HT1080 (cell line): ENCODE measurements around the gene COPG2. TPM values are rescaled to one million over a fixed set of nuclear protein-coding genes. Genes with fewer than 3 reads are reported as not detected.

Source experiments
- DNase-seq: peaks from one replicate; pipeline ENCODE4 v3.0.0-alpha.2; 2015; ENCODE audit warnings: low read depth
- total RNA-seq: library from RNA; depleted of rRNA; stranded (reverse); fragments of >200 nt; shearing (Covaris generic); gene quantifications from 2 replicates; pipeline ENCODE4 v1.2.3, GENCODE V29; 2014

Gene COPG2
- total RNA-seq, 1 experiment from 2014 or later, result 15.3 TPM

- DNase-seq, result no peak
Observed at GRCh38 chr7:130500463-130500862, 168.1 kb downstream of the COPG2 start.

DNA sequence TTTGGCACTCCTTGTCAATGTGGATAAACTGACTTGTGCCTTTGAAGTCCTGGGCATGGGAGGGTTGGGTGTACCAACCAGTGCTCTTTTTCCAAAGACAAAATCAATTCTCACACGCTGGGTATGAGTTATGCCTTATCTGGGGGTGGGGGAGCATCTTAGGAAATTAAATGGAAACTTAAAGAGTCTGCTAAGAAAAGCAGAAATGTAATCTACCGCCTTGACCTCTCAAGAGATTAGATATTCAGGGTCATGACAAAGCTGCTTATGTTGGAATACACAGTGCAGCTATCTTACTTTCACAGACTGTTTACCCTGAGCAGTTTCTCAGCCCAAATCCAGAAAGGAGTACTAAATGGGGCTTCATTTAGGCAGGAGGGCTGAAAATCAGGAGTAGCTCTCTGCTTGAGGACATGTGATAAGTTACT is 174.1 kb downstream of the COPG2 start:
- DNase-seq, result no peak

DNA sequence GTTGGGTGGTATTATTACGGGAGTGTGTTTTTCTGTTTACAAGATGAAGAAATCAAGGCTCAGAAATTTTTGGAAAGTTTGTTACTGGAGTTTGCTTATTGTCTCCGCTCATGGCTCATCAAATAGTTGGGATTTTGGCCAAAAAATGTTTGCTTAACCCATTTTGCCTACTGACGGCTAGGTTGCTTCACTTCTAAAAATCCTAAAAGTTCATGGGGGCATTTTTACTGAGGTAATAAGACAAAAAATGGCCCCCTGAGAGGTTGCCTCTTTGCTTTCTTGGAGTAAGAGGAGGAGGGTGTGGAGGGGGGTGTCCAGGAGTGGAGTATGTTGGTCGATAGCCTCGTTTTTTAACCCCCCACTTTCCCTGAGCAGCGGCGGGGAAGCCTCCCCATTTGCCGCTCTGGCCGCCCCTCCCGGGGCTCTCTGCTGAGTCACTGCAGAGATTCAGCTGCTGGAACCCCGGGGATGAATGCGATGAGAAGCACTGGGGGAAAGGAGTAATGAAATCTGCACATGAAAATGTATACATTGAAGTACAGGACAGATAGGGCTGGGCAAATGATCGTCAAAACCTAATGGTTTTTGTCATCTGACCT is 175.2 kb downstream of the COPG2 start:
- no peak for DNase-seq

DNA sequence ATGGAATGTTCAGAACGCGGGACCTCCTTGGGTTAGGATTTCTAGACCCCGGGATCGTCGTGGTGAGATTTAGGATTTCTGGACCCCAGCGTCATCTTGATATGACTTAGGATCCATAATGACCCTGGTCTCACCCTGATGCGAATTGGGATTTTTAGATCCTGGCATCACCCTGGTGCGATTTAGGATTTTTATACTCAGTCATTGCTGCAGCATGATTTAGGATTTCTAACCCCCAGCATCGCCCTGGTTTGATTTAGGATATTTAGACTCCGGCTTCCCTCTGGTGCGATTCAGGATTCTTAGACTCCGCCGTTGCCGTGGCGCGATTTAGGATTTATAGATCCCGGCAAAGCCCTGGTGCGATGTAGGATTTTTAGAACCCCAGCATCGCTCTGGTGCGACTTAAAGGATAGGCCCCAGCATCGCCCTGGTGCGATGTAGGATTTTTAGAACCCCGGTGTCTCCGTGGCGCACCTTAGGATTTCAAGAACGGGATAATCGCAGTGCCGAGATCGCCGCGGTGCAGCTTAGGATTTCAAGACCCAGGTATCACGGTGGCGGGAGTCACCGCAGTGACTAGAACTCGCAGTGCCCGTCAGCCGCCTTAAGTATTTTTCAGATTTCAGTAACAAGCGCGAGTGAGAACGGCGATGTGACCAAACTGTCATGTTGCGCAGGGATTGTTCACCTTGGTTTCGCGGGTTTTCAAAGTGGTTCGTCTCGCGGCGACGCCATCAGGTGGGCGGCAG is 175.8 kb downstream of the COPG2 start:
- DNase-seq, result no peak

DNA sequence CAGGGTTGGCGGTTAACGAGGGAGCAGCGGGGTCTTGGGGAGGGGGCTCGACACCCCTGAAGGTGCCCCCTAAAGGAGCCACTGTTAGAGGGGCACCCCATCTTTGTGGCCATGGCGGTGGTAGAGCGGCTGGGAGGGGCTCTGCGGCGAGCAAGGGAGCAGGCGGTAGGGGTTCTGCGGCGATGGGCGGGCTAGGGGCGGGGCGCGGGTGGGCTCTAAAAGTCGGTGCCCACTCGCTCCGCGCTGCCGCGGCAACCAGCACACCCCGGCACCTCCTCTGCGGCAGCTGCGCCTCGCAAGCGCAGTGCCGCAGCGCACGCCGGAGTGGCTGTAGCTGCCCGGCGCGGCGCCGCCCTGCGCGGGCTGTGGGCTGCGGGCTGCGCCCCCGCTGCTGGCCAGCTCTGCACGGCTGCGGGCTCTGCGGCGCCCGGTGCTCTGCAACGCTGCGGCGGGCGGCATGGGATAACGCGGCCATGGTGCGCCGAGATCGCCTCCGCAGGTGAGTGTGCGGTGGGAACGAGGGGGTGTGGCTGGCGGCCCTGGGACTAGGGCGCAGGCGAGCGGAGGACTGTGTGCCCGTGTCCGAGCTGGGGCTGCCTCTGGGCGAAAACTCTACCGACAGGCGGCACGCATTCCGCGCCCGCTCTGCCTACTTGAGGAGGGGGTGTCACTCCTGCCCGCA is 176.6 kb downstream of the COPG2 start, which contains the start of gene MEST:
Gene MEST, plus strand, starts transcription at position 245 of the 682 bp plus-strand sequence. Its CDS starts 229 bp downstream, at position 474.
- no peak for DNase-seq

DNA sequence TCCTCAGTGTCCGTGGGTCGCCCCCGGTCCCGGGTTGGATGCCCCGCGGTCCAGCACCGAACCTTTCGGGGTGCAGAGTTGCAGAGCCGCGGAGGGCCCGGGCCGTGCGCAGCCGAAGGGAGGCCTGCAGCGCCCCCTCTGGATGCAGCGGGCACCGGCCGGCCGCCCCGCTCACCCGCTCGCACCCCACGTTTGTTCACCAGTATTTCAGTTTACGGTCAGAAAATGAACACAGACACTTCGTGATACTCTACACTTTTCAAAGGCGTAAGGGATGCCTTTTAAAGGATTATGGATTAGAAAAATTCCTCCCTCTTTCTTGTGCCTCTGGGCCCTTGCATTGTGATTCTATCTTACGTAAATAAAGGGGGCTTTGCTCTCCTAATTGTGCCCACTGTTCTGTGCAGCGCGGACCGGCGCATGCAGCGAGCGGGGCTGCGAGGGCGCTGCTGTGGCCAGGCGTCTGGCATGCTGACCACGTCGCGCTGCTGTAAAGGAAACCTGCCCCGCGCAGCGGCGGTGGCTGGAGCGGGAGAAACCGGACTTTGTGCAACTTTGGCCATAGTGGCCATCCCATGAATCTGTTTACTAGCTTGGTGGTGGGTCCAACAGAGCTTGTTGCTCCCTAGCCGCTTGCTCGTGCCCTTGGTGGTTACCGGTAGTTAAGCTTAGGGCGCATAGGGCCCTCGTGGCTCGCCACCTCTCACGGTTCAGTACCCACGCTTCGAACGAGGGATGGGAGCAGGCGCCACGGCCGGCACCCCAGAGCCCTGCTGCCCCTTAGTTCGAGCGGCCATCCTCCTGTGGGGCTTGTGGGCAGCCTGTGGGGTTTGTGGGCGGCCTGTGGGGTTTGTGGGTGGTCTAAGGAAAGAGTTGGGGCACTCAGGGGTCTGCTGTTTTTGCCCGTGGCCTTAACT is 177.4 kb downstream of the COPG2 start:
- DNase-seq, result no peak

DNA sequence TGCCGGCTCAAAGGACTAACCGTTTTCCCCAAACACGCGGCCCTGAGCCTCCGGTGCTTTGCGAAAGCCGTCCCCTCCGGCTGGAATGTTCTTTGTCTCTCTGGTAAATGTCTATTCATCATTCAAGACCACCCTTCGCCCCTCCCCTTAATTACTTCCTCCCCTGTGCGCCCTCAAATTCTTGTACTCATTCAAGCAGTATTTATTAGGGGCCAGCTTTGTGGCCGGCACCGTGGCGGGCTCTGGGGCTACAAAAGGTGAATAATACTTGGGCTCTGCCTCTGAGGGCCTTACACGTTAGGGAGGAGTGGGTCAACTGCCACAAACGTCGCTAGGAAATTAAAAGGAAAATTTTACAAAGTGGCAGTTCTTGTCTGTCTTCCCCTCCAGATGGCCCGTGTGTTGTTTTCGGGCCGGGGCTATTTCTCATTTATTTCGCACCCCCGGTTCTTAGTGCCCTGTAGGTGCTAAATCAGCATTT is 178.2 kb downstream of the COPG2 start:
- no peak for DNase-seq

- no peak for DNase-seq
Observed at GRCh38 chr7:130489140-130489983, 179.2 kb downstream of the COPG2 start.

DNA sequence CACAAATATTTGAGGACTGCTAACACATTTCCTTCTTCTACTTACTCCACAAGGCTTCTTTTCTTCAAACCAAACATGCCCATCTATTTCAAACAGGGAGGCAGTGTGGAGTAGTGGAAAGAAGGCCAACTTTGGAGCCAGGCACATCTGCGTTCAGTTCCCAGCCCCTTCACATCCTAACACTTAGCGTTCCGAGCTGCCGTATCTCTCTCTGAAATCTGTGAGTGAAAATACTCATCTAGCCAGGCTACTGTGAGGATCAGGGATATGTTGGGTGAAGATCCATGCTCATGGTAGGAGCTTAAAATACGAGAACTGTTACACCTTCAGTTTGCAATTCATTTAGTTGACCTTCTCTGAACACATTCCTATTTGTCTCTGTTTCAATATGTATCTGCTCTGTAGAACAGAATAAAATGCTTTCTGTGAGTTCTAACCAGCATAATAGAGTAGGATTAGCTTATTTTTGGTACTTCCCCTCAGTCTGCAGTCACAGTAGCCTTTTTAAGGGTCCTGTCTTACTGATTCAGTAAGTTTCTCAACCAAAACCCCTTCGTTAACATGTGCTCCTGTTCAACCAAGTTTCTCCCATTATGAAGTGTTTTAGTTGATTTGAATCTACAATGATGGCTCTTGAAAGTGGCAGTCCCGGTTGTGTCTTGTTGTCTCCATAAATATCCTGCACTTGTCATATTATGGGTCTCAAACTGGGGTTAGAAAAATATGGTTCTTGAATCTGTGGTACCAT is 180.0 kb downstream of the COPG2 start:
- no peak for DNase-seq

DNA sequence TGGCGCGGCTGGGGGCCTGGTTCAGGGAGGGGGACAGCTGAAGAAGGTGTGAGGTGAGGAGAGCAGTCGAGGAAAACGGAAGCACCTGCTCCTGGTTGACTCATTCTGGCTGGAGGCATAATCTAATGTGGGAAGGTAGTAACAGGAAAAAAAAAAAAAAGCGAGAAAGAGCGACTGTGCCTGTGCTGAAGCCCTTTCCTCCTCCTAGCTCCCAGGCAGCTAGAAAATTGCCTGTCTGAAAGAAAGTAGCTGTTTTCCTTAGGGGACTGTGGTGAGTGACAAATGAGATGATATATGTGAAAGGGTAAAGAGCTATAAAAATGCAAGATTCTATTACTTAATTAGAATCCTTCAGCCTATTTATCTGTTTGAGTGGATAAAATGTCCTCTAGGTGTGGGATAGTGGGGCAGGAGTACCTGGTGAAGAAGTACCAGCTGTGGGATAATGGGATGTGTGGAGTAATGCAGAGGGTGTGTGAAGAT is 181.6 kb downstream of the COPG2 start:
- no peak for DNase-seq

DNA sequence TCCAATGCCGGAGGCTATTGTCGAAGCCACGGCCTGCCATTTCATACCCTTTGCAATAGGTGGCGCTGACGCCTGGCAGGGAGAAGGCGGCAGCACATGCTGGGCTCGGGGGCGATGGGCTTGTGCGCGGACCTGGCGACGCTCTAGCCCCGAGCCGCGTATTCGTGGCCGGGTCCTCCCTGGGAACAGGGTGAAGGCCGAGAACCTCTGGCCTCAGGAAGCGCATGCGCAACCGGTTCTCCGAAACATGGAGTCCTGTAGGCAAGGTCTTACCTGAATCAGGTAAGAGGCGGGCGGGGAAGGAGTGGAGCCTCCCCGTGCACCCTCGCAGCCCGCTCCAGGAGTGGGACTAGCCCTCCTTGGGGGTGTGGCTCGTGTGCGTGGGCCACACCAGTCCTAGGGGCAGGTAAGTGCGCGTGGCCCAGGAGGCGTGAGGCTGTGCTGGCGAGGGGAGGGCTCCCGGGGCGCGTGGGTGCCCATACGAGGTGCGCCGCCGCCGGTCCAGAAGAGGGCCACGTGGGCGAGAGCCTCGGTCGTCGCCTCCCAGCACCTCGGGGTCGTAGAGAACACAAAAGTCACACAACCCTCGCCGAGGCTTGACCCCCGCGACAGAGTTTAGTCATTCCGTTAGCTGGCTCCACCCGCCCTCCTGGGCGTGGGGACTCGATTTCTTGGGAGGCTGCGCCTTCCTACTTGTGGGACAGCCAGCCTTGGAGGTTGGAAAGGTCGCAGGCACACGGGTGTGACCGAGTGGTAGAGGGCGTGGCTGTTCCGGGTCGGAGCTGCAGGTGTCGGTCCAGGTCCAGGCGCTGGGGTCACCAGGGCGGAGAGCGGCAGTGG is 182.2 kb downstream of the COPG2 start:
- DNase-seq, result no peak

- DNase-seq, result no peak
Observed at GRCh38 chr7:130485734-130486113, 182.8 kb downstream of the COPG2 start.

DNA sequence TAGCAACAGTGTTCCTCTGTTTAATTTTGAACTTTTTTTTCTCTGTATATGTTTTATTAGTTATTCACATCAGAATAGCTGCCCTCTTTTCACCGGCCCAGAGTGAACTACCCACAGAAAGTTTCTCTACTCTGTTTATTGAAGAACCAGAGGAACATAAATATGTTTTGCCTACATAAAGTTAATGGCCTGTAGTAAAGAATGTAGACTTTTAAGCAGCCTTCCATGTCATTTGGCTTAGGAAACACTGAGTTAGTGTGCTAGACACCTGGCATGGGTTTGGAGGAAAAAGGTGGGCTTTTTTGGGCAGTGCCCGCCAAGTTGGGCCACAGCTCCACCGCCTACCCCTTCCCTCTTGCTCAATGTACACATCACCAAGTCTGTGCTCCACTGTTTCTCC is 185.5 kb downstream of the COPG2 start:
- no peak for DNase-seq

DNA sequence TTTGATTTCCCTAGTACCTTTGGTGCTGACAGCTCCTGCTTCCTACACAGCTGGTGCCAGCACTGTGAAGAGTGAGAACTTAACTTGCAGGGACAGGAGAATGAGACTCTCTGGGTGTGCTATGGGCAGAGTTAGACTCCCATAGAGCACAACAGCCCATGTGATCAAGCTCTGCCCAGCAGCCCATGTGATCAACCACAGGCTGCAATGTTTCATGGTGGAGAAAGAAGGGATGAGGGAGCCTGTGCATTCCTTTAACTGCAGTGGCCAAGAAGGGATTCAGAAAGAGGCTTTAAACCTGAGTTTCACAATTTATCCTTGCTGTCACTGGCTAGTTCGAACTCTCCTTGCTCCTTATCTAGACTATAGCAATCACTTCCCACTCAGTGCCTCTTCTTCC is 186.7 kb downstream of the COPG2 start:
- DNase-seq, result no peak

- no peak for DNase-seq
Observed at GRCh38 chr7:130479716-130480400, 188.7 kb downstream of the COPG2 start.

DNA sequence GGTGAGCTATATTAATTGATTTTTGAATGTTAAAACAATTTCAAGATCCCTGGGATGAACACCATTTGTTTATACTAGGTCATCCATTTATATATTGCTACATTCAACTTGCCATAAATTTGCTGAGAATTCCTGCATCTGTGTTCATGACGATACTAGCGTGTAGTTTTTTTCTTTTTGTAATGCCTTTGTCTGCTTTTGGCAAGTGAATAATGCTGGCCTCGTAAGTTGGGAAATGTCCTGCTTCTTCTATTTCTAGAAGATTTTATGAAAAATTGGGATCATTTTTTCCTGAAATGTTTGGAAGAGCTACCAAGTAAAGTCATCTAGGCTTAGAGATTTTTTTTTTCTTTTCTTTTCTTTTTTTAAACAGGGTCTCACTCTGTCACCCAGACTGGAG is 189.6 kb downstream of the COPG2 start:
- no peak for DNase-seq

GRCh38 chr7:130476297-130477150 is 192.0 kb downstream of the COPG2 start:
- DNase-seq, result no peak
